Mucosa of stomach (tissue), 1 donor: ENCODE results near the gene BNIP5.

Experiments
- H3K27me3 ChIP-seq: one replicate; pipeline ENCODE4 v1.7.0; 2013; ENCODE audit warnings: mild to moderate bottlenecking, low read length; ENCODE audit not compliant: control insufficient read depth, insufficient read depth
- H3K36me3 ChIP-seq: one replicate; pipeline ENCODE4 v1.7.0; 2013; ENCODE audit warnings: low read length; ENCODE audit not compliant: control insufficient read depth, insufficient read depth
- H3K4me1 ChIP-seq: one replicate; pipeline ENCODE4 v1.7.0; 2013; ENCODE audit warnings: mild to moderate bottlenecking, low read length; ENCODE audit not compliant: control insufficient read depth, insufficient read depth
- H3K4me3 ChIP-seq: one replicate; pipeline ENCODE4 v1.7.0; 2013; ENCODE audit warnings: low read length
- H3K9ac ChIP-seq: one replicate; pipeline ENCODE4 v1.7.0; 2013; ENCODE audit warnings: mild to moderate bottlenecking, low read length, moderate library complexity
- H3K9me3 ChIP-seq: one replicate; pipeline ENCODE4 v1.7.0; 2013; ENCODE audit warnings: mild to moderate bottlenecking, low read length, moderate library complexity; ENCODE audit not compliant: control insufficient read depth
- donor health status: Pancreatic carcinoma.

The BNIP5 gene

GRCh38 chr6:36324715-36325114, 12.0 kb downstream of the BNIP5 start:
- H3K9ac ChIP-seq: no peak overlapping the region

GRCh38 chr6:36324191-36324590, 12.5 kb downstream of the BNIP5 start:
- Histone ChIP-seq H3K9me3 (no peaks in the 10 kb centered on the region), H3K4me3 (no peak overlapping the region), H3K27me3 (peaks cover 6% of the 10 kb centered on the region), H3K4me1 (peaks cover 18% of the 10 kb centered on the region), H3K36me3 (no peaks in the 10 kb centered on the region), H3K9ac (no peak overlapping the region)

More at GRCh38 chr6:36324715-36325114, 12.0 kb downstream of the BNIP5 start:
- Histone ChIP-seq H3K9me3 (no peaks in the 10 kb centered on the region), H3K27me3 (peaks cover 6% of the 10 kb centered on the region), H3K36me3 (no peaks in the 10 kb centered on the region), H3K4me1 (peaks cover 13% of the 10 kb centered on the region), H3K4me3 (no peak overlapping the region)

- H3K9ac ChIP-seq: no peak overlapping the region
- peaks cover 28% of the 10 kb centered on the region for H3K4me1 ChIP-seq
- no peaks in the 10 kb centered on the region for H3K36me3 ChIP-seq
- H3K4me3 ChIP-seq: no peak overlapping the region
- no peaks in the 10 kb centered on the region for H3K9me3 ChIP-seq
- H3K27me3 ChIP-seq: peaks cover 3% of the 10 kb centered on the region
Measured at GRCh38 chr6:36323062-36323461, 13.6 kb downstream of the BNIP5 start.

GRCh38 chr6:36322591-36322990, 14.1 kb downstream of the BNIP5 start:
- no peak overlapping the region for H3K9ac ChIP-seq
- H3K9me3 ChIP-seq: no peaks in the 10 kb centered on the region
- peaks cover 3% of the 10 kb centered on the region for H3K27me3 ChIP-seq
- H3K36me3 ChIP-seq: no peaks in the 10 kb centered on the region
- peaks cover 28% of the 10 kb centered on the region for H3K4me1 ChIP-seq
- no peak overlapping the region for H3K4me3 ChIP-seq

GRCh38 chr6:36320475-36320874, 16.2 kb downstream of the BNIP5 start:
- Histone ChIP-seq H3K9me3 (no peaks in the 10 kb centered on the region), H3K9ac (no peak overlapping the region), H3K27me3 (no peaks in the 10 kb centered on the region), H3K4me3 (no peak overlapping the region), H3K4me1 (peaks cover 28% of the 10 kb centered on the region), H3K36me3 (no peaks in the 10 kb centered on the region)

- H3K36me3 ChIP-seq: no peaks in the 10 kb centered on the region
- H3K4me1 ChIP-seq: peaks cover 28% of the 10 kb centered on the region
- no peaks in the 10 kb centered on the region for H3K9me3 ChIP-seq
- H3K4me3 ChIP-seq: no peak overlapping the region
- H3K27me3 ChIP-seq: no peaks in the 10 kb centered on the region
- no peak overlapping the region for H3K9ac ChIP-seq
Measured at GRCh38 chr6:36319821-36320220, 16.9 kb downstream of the BNIP5 start.

- no peaks in the 10 kb centered on the region for H3K36me3 ChIP-seq
- no peaks in the 10 kb centered on the region for H3K9me3 ChIP-seq
- no peak overlapping the region for H3K4me3 ChIP-seq
- peak overlapping the region; percentile 35 for H3K9ac ChIP-seq
- peaks cover 32% of the 10 kb centered on the region for H3K4me1 ChIP-seq
- H3K27me3 ChIP-seq: no peaks in the 10 kb centered on the region
Measured at GRCh38 chr6:36319436-36319762, 17.3 kb downstream of the BNIP5 start.

GRCh38 chr6:36318690-36319435, 17.8 kb downstream of the BNIP5 start:
- Histone ChIP-seq H3K4me1 (peaks cover 36% of the 10 kb centered on the region), H3K9me3 (no peaks in the 10 kb centered on the region), H3K9ac (peak overlapping the region; percentile 35), H3K4me3 (no peak overlapping the region), H3K36me3 (no peaks in the 10 kb centered on the region), H3K27me3 (no peaks in the 10 kb centered on the region)

GRCh38 chr6:36317623-36318022, 19.1 kb downstream of the BNIP5 start:
- H3K9ac ChIP-seq: no peak overlapping the region

GRCh38 chr6:36315921-36316320, 20.8 kb downstream of the BNIP5 start:
- H3K4me1 ChIP-seq: peaks cover 48% of the 10 kb centered on the region
- no peaks in the 10 kb centered on the region for H3K36me3 ChIP-seq
- no peak overlapping the region for H3K9ac ChIP-seq
- H3K27me3 ChIP-seq: no peaks in the 10 kb centered on the region
- H3K9me3 ChIP-seq: no peaks in the 10 kb centered on the region
- H3K4me3 ChIP-seq: no peak overlapping the region

More at GRCh38 chr6:36317623-36318022, 19.1 kb downstream of the BNIP5 start:
- Histone ChIP-seq H3K9me3 (no peaks in the 10 kb centered on the region), H3K27me3 (no peaks in the 10 kb centered on the region), H3K4me3 (no peak overlapping the region), H3K36me3 (no peaks in the 10 kb centered on the region), H3K4me1 (peaks cover 47% of the 10 kb centered on the region)

- Histone ChIP-seq H3K27me3 (no peaks in the 10 kb centered on the region), H3K36me3 (no peaks in the 10 kb centered on the region), H3K4me1 (peaks cover 33% of the 10 kb centered on the region), H3K9me3 (no peaks in the 10 kb centered on the region), H3K4me3 (no peak overlapping the region), H3K9ac (no peak overlapping the region)
Measured at GRCh38 chr6:36314221-36315014, 22.3 kb downstream of the BNIP5 start.

- no peak overlapping the region for H3K4me3 ChIP-seq
- H3K27me3 ChIP-seq: no peaks in the 10 kb centered on the region
- peaks cover 25% of the 10 kb centered on the region for H3K4me1 ChIP-seq
- H3K9me3 ChIP-seq: no peaks in the 10 kb centered on the region
- no peaks in the 10 kb centered on the region for H3K36me3 ChIP-seq
- H3K9ac ChIP-seq: no peak overlapping the region
Measured at GRCh38 chr6:36313649-36313936, 23.1 kb downstream of the BNIP5 start.
